EH (cell line): ENCODE results near the gene YWHAQ.
A peak's percentile ranks its signal among the peaks of the same experiment; 100 is the strongest.

Experiments
- DNase-seq: peaks from one replicate; pipeline ENCODE4 v3.0.0-alpha.2; 2015; ENCODE audit warnings: low read depth

Gene YWHAQ

DNA sequence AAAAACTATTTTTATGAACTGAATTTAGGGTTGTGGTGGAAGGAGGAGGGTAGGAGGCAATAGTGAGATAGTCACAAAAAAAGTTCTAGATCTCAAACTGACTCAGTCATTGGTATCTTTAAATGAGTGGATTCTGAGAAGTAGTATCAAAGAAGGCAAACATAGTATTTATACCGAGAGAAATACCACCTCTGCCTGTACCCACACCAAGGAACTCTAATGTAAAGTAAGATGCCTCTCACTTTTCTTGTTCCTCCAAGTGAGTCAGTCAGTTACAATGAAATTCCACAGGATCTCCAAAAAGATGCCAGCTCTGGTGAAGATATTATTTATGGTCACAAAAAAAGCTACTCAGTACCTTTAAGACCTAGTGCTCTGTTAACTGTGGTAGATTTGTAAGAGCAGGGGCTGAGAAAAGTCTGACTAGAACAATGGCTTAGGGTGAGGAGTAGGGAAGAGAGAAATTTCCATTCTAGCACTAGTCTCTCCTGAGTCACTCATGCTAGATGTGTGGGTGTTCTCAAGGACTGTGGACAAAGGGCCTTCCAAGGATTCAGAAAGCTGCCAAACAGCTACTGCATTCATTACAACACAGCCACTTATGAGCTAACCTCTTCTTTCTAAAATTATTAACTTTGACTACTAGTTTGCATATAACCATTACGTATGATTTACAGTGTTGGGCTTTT is 36.3 kb downstream of the YWHAQ start:
- DNase-seq = peak; percentile 79

DNA sequence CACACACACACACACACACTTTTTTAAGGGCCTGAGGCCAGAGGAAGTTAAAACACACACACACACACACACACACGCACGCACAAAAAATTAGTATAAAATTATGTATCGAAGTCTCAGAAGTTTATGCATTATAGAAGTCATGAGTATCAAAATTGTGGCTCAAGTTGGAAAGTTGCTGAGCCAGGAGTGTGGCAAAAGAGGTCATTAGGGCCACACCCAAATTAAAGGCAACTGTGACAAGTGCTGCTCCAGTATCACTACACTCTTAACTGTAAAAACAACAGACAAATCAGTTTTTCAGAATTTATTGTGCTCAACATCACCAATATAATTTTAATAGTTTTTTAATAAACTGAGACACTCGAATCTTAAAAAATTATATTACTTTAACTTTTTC is 36.9 kb downstream of the YWHAQ start:
- no peak for DNase-seq

DNA sequence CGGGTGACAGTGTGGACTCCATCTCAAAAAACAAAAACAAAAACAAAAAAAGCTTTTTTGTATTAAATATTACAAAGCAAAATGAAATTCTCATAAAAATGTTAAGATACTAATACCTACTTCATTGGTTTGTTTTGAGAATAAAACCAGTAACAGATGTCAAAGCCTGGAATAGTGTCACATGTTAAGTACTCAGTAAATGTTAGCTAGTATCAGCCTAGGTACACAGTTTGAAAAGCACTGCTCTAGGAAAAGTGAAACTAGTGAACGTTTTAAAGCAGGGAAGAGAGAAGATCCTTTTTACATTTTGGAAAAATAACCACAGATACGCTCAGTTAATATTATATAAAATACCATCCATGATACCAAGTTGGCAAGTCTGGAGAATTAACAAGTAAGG is 38.1 kb downstream of the YWHAQ start:
- no peak for DNase-seq

DNA sequence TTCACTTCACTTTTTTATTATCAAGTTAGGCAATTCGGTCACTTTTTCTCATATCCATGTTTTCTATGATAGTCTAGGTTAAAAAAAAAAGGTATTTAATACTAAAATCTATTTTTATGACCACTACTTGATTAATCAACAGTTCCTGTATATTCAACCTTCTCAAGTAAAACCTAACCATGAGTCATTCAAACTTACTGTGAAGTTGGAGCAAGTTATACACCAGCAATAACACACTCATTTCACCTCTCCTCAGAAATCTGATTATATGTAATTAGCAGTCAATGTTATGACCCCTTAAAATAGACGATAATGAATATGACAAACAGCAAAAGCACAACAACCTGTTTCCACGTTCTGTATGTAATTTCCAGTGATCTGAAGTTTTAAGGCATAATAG is 40.2 kb downstream of the YWHAQ start:
- DNase-seq = no peak

DNA sequence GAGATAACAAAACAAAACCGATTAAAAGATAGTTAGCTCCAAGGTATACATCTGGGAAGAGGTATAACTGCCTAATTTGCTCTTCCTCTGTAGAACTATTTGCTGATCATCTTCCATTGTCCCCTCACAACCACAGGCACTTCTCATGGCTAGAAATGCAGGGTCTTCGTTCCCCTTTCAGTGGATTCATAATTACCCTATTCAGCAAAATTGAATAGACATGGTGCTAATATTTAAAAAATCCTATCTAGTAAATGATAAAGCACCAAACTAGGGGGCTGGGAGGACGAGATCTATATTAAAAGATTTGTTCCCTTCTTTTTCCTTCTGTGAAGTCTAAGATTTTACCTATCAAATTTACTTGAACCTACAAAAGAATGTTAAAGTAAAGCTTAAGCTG is 44.3 kb downstream of the YWHAQ start:
- no peak for DNase-seq

DNA sequence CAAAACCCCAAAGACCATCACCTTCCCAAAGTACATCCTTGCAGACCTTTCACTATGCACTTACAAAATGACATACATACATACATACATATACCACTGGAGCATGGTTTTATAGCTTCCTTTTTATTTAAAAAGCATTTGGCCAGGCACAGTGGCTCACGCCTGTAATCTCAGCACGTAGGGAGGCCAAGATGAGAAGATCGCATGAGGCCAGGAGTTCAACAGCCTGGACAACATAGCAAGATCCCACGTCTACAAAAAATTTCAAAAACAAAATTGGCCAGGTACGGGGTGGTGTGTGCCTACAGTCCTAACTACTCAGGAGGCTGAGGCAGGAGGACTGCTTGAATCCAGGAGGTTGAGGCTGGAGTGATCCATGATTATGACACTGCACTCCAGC is 45.3 kb downstream of the YWHAQ start:
- DNase-seq = no peak

DNA sequence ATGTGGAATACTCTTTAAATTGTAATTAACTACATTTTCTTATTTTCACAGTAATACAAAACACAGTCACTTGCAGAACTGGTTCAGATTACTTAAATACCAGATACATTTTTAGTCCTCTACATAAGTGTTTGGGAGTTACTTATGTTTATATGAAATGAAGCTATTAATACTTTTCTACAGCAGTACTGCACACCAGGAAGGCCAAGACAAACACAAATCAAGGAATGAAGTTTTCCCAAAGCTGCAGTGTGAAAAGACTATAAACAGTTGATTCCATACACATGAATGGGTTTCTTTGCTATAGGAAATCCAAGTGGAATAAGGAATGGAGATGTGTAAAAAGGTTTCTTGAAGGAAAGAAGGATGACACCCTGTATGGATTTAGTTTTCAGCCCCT is 45.9 kb downstream of the YWHAQ start:
- DNase-seq = peak; percentile 65

DNA sequence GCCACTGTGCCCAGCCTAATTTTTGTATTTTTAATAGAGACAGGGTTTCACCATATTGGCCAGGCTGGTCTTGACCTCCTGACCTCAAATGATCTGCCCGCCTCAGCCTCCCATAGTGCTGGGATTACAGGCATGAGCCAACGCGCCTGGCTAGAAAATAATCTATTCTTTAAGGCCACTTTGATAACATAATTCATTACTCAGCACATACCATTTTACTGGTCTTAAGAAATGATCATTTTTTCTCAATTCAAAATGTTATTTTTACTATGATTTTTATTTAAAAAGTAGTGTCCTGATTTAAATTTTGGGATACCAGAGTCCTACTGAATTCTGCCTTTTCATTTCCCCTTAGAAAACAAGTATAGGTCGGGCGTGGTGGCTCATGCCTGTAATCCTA is 48.2 kb downstream of the YWHAQ start:
- DNase-seq = no peak

DNA sequence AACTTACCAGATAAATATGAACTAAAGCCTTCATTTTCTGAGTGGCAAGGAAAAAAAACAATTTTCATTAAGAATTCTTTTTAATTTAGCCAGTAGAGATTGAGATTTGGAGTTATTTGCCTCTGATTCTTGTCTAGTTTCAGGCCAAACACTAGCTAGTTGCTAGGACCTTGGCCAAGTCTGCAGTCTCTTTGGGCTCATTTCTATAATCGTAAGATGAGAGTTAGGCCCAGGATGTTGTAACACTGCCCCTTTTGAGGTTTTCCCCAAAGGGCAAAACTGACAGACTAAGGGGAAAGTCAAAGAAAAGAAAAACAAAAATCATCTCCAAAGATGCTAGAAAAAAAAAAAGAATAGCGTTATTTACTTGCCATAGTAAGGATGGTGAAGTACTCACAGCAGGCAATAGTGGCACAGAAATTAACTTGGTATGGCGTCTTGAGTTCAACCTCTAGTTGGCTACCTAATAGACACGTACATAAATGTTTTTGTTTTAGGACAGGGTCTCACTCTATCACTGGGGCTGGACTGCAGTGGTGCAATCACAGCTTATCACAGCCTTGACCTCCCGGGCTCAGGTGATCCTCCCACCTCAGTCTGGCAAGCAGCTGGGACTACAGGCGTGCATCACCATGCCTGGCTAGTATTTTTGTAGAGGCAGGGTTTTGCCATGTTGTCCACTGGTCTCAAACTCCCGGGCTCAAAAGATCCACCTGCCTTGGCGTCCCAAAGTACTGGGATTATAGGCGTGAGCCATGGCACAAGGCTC is 52.1 kb downstream of the YWHAQ start:
- no peak for DNase-seq

DNA sequence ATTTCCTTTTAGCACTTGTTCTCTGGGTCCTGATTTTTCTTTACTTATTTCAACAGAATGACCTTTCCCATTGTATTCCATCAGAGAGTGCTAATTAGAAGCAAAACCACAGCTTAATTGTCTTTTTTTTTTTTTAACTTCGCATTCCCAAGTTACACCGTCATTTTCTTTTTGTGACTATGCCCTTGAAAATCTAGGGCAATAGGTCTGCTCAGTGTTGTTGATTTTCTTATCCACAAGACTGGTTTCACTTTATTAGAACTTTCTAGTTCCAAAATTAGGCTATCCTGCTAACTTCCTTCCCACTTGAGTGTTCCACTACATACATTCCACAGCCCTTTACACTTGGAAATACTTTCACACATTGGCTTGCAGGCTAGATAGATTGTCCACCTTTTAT is 56.5 kb downstream of the YWHAQ start:
- DNase-seq = peak; percentile 26

DNA sequence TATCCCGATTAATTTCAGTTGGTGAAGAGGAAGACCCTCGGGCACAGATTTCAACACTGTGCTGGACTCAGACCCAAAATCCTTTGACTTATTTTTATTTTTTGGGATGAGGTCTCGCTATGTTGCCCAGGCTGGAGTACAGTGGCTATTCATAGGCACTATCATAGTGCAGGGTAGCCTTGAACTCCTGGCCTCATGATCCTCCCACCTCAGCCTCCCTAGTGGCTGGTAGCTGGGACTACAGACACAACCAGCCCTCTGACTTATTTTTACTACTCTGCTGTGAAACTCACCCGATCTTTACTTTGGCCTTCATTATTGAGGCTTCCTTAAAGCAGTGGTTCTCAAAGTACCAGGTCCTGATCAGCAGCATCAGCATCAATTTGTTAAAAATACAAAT is 57.0 kb downstream of the YWHAQ start:
- DNase-seq = peak; percentile 3

DNA sequence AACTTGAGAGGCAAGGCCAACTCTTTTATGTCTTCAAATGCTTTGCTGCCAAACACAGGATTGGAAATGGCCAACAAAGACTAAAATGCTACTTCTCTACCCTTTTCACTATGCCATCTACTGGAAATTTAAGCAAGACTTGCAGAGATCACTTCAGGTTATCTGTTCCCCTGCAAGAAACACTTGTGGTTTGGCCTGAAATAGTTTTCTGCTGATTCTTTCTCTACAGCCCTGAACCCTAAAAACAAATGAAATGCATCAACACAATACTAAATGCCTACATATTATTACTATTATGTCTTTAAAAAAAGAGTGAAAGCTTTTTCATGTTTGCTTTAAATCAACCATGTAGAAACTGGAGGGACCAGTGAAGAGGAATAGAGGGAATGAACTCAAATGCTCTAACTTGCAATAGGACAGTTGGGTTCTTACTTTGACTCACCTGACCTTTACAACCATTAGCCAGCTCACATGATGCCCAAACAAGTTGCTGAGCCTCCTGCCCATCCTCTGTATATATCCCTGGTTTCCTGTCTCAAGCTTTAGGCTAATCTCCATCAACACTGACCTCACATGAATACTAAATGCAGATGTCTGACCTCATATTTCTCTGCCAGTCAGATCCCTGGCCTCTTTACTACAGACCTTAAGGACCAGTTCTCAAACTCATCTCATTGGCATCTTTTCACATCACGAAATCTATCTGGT is 57.6 kb downstream of the YWHAQ start:
- DNase-seq = peak; percentile 41

DNA sequence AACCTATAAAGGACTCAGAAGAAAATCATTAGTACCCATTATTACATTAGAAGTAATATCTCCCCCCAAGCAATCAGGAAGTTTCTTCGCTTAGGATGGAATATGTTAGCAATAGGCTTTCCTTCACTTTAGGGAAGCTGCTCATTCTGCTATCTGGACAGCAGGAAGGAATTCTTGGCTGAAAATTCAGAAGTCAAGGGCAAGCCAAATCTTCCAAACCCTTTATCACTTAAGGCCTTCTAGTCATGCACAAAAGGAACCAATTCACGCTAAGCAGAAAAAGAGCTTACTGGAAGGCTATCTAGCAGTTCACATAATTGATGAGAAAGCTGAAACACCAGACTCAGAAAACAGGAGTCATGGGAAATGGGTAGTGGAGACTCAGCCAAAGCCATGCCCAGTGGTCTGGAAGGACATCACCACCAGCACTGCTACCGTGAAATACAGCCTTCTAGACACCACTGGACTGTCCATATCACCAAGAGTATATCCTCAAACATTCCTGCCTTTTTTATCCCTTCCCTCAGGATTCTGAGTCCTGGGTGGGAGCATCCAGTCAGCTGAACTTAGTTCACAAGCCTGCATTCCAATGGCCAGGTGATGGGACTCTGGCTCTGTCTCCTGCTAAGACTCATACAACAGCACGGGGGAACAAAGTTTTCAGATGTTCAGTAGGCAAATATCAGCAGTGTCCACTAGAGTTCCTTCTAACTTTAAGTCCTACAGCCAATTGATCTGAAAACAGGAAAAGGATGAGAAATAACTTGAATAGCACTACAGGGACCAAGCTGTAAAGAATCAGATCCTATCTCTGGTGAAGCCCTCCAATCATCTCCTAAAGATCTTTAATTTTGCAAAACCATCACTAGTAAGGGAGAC is 60.4 kb downstream of the YWHAQ start:
- no peak for DNase-seq

DNA sequence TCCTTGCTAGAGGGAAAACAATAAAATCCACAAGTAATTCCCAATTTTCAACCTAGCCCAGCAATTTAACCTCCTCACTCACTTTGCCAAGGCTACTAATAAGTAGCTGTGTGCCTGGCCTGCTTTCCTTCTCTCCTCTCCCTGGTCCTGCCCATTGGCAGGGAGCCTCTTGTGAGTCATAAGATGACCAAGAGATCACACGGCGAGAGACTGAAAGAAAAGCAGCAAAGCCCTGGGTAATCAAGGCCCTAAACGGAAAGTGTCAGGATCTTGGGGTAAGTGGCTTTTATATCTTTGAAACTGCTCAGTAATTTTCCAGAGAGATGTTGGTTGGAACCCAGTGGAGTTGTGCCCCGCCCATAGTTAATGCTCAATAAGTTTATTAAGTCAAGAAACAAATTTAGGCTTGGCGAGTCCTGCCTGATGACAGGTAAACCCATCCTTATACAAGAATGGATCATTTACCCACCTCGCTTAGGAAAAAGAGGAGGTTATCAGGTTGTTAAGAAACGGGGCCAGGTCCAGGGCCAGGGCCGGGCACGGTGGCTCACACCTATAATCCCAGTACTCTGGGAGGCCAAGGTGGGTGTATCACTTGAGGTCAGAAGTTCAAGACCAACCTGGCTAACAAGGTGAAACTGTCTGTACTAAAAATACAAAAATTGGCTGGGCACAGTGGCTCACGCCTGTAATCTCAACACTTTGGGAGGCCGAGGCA is 65.2 kb downstream of the YWHAQ start:
- peak; percentile 95 for DNase-seq

DNA sequence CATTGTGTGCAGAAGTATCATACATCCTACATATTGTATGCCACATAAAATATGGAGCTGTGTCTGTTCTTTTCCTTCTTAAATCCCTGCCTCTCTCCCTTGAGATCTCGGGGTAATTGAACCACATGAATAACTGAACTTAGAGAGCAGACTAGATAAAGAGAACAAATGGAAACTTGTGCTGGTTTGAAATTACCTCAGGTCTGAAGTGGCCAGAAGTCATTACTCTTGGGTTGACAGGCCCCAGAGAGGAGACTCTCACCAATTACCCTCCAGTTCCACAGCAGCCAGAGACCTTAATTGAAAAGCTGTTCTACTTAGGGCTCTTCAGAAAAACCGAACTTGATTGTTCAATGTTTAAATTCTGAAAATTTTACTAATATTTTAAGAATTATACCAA is 70.2 kb downstream of the YWHAQ start:
- no peak for DNase-seq

DNA sequence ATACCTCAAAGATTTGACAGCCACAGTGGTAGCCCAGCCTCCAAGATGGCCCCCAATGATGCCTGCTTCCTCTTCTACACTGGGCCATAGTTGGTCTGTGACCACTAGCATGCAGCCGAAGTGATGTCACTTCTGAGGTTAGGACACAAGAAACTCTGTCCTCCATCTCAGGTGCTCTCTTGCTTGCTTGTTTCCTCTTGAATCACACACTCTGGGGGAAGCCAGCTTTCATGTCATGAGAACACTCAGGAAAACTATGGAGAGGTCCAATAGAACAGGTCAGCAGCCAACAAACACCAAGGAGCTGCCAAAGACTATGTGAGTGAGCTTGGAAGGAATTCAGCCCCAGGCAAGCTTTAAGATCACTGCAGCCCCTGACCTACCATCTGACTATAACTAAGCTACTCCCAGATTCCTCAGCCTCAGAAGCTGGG is 71.8 kb downstream of the YWHAQ start:
- peak; percentile 99 for DNase-seq

DNA sequence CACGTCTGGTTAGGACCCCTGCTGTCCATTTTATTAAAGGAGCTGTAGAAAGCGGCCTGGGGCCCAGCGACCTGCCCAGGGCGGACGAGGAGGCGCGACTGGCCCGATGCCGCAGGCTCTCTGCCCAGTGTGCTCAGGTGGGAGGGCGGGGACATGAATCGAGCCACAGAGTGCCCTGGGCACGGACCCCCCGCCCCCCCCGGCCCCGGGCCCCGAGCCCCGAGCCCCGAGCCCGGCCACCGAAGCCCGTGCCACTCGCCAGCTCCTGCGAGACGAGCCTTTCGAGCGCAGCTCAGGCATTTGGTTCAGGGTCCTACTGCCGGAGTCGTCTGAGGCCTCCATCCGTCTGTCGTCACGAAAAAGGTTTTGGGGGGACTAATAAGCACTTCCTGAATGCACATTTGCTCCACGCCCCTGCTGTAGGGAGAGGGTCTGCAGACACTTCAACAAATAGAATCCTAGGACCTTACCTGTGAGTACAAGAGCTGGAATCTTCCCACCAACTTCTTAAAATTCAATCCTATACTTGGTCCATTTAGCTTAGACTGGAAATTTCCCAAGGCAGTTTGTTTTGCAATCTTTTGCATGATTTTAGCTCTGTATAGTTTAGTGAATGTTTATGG is 74.6 kb downstream of the YWHAQ start:
- no peak for DNase-seq

DNA sequence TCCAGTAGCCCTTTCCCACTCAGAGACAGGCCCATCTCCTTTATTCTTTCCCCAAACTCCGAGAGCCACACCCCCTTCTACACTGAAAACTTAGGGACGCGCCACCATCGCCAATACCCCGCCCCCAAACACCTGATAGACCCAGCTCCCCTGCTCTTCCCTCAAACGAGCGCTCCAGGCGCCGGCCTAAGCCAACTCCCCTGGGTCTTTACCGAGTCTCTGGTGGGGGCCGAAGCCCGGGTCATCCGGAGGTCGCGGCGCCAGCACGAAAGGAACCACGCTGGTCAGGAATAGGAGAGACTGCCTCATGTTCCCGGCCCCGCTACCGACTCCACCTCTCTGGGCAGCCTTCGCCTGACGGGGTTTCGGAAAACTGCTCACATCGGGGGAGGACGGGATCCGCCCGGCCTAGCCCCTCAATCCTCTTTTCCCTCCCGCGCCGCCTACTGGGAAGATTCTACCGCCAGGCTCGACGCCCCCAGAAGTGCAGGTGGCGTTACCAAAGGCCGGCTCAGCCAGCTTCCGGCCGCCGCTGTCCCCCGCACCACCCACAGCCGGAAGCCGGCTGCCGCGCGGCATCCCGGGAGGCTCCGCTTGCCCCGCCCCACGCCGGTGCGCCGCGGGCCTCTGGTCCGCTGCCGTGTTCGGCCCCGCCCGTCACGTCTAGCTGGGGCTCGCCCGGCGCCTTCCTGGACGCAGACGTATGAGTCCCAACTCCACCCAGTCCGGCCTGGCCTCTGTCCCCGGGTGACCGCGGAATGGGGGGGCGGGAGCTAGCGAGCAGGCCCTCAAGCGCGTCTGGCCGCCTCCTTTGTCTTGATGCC is 75.3 kb downstream of the YWHAQ start, which contains the start of gene ADAM17:
Gene ADAM17, minus strand, starts transcription at position 534 of the 824 bp plus-strand sequence. Its CDS starts 225 bp downstream, at position 309.
- DNase-seq = peak; percentile 98

DNA sequence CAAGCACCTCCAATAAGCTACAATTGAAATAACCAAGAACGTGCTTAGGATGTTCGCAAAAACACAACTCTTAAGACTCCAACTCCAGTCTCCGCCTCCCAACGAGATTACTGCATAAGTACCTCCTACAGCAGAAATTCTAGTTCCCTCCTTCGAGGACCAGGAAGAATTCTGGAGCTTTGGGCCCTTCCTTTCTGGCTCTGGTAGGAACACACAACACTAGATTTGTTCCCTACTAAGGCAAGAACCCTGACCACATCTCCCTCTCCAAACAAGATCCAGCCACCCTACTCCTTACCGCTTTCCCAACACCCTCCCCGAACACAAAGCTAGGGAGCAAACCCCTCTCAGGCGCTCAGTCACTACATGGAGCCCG is 75.9 kb downstream of the YWHAQ start:
- peak; percentile 80 for DNase-seq
